Ramos (cell line): Measurements from ENCODE around the gene CACNA1S.

Experiments used
- in situ Hi-C: fragments of 300-500 bp; cut with MboI; formaldehyde crosslinking; loops from one replicate; pipeline ENCODE4 v1.14.3; 2022; ENCODE audit warnings: low sequenced_read_pairs; ENCODE audit not compliant: unreplicated experiment

Gene CACNA1S

GRCh38 chr1:201020721-201021629 is 91.3 kb downstream of the CACNA1S start:
- in situ Hi-C loops, result no loop called here

- in situ Hi-C loops, result no loop called here
Measured at GRCh38 chr1:201020040-201020591, 92.1 kb downstream of the CACNA1S start.

GRCh38 chr1:201019321-201019977 is 92.8 kb downstream of the CACNA1S start:
- in situ Hi-C loops, result no loop called here

- in situ Hi-C loops, result no loop called here
Measured at GRCh38 chr1:201017828-201018163, 94.4 kb downstream of the CACNA1S start.

GRCh38 chr1:201016943-201017827 is 95.0 kb downstream of the CACNA1S start:
- in situ Hi-C loops, result no loop called here

- in situ Hi-C loops, result no loop called here
Measured at GRCh38 chr1:201016211-201016651, 96.0 kb downstream of the CACNA1S start.

- in situ Hi-C loops, result no loop called here
Measured at GRCh38 chr1:201015551-201016091, 96.6 kb downstream of the CACNA1S start.

- in situ Hi-C loops, result no loop called here
Measured at GRCh38 chr1:201014816-201015200, 97.4 kb downstream of the CACNA1S start.

GRCh38 chr1:201013991-201014815 is 98.0 kb downstream of the CACNA1S start:
- in situ Hi-C loops, result no loop called here

GRCh38 chr1:201013031-201013485 is 99.2 kb downstream of the CACNA1S start:
- in situ Hi-C loops, result no loop called here

- in situ Hi-C loops, result no loop called here
Measured at GRCh38 chr1:201011616-201012015, 100.6 kb downstream of the CACNA1S start.

GRCh38 chr1:201009962-201010645 is 102.1 kb downstream of the CACNA1S start:
- in situ Hi-C loops, result no loop called here

GRCh38 chr1:201008666-201009360 is 103.4 kb downstream of the CACNA1S start:
- in situ Hi-C loops, result no loop called here

- in situ Hi-C loops, result no loop called here
Measured at GRCh38 chr1:201007481-201007880, 104.7 kb downstream of the CACNA1S start.

GRCh38 chr1:201006450-201006849 is 105.8 kb downstream of the CACNA1S start:
- in situ Hi-C loops, result no loop called here

GRCh38 chr1:201004732-201005131 is 107.5 kb downstream of the CACNA1S start:
- in situ Hi-C loops, result no loop called here

GRCh38 chr1:201004154-201004553 is 108.1 kb downstream of the CACNA1S start:
- in situ Hi-C loops, result no loop called here

GRCh38 chr1:201002510-201002909 is 109.7 kb downstream of the CACNA1S start:
- in situ Hi-C loops, result no loop called here
